Measurements from ENCODE around the gene SASH1.
A peak's percentile ranks its signal among the peaks of the same experiment; 100 is the strongest.

Gene SASH1

DNA sequence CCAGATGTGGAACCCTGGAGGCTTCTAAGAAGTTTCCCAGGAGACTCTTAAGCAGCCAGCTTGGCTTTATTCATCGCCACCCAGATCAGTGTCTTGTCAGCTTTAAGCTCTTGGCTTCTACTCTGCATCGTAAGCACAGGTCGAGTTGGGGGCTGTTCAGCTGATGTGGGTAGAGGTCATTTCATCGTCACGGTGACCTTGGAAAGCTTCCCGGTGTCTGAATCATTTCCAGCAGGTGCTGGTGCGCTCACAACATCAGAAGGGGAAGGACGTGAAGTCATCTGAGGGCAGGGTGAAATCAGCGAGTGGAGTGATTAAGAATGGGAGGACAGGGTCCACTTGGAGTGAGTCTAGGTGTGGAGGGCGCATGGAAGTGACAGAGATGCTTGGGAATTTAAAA, 112.6 kb downstream of the SASH1 start:
- no peak for DNase-seq (ENCODE audit: low spot score)
- Histone ChIP-seq H3K79me1 (ENCODE audit: low read depth, low read length) (no peaks in the 10 kb centered on the region), H3K9me3 (replicated peaks in 1 of 2; ENCODE audit: control insufficient read depth in 2 of 2, insufficient read depth in 1 of 2, low read depth in 1 of 2, low read length in 2 of 2) (no peaks in the 10 kb centered on the region), H2BK5ac (ENCODE audit: low read length) (no peak overlapping the region), H3K14ac (ENCODE audit: low read length) (no peak overlapping the region), H4K91ac (ENCODE audit: low read depth, low read length, poor library complexity) (no peak overlapping the region), H2AFZ (ENCODE audit: low read length) (no peak overlapping the region), H3K4ac (ENCODE audit: low read length) (no peak overlapping the region), H3K27ac (replicated peaks; ENCODE audit: low read length) (no peak overlapping the region), H3K4me1 (ENCODE audit: control insufficient read depth in 2 of 2, insufficient read depth in 1 of 2, low read depth in 1 of 2, low read length in 2 of 2) (peaks cover 16 to 33% of the 10 kb centered on the region in 2 donors), H3K9ac (ENCODE audit: low read depth, low read length, poor library complexity) (no peak overlapping the region), H3K4me2 (ENCODE audit: insufficient read depth, low read length, poor library complexity, severe bottlenecking) (no peak overlapping the region), H3K18ac (ENCODE audit: low read length) (peak overlapping the region; percentile 51), H4K8ac (ENCODE audit: low read depth, low read length) (no peak overlapping the region), H2BK120ac (ENCODE audit: low read depth, low read length) (no peak overlapping the region), H3K36me3 (replicated peaks in 1 of 2; ENCODE audit: control insufficient read depth in 2 of 2, insufficient read depth in 2 of 2, low read length in 2 of 2) (peaks cover 0 to 3% of the 10 kb centered on the region in 2 donors), H3K27me3 (ENCODE audit: control insufficient read depth in 3 of 3, insufficient read depth in 3 of 3, low read depth in 1 of 3, low read length in 3 of 3) (no peaks in the 10 kb centered on the region), H2BK15ac (ENCODE audit: low read length) (no peak overlapping the region), H3K23ac (ENCODE audit: low read depth, low read length, poor library complexity) (no peak overlapping the region), H3K4me3 (ENCODE audit: low read length in 2 of 2) (no peak overlapping the region), H2BK12ac (ENCODE audit: low read length) (no peak overlapping the region), H2AK5ac (ENCODE audit: low read depth, low read length) (no peak overlapping the region)
- no CpG with 5 or more reads among the region's 10 CpGs for WGBS, 2 donors (ENCODE audit: extremely low coverage in 2 of 2, insufficient read length in 2 of 2, insufficient replicate concordance in 1 of 2)

DNA sequence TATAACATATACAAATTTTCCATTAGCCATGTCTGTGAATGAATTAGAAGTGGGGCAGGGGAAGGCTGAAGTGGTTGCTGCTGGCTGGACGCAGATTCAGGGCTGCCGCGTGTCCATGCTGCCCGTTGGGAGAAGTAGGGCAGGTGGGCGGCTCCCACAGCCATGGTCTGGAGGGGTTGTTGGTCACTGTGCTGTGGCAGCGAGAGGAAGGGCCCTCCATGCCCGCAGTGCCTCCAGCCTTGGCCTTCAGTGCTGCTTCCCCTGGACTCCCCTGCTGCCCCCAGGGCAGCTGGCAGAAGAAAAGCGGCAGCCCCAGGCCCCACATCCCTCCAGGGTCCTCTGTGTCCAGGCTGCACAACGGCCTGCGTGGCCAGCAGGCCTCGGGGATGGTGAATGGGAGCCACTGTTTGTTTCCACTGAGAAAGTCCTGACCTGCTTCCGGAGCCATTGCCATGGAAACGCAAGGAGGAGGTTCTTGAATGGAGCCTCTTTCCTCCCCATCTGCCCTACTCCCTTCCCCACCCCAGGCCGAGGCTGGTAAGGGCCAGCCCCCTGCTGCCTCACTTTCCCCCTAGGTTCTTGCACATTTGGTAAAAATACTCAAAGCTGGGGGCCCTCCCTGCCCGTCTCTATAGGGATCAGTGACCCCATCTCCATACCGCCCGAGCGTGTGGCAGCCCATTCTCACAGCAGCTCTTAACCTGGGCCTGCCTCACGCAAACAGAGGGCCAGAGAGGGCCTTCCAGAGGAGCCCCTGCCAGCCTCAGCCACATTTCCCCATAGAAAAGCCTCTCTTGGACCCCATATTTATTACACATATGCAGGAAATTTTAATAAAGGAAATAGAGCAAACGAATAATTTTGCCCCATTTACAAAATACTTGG, 113.3 kb downstream of the SASH1 start:
- peak overlapping the region; percentile 79 for H3K18ac ChIP-seq (ENCODE audit: low read length)
- no peak overlapping the region for H2BK5ac ChIP-seq (ENCODE audit: low read length)
- H3K4ac ChIP-seq (ENCODE audit: low read length): no peak overlapping the region
- peaks cover 16 to 33% of the 10 kb centered on the region in 2 donors for H3K4me1 ChIP-seq (ENCODE audit: control insufficient read depth in 2 of 2, insufficient read depth in 1 of 2, low read depth in 1 of 2, low read length in 2 of 2)
- H3K27ac ChIP-seq (replicated peaks; ENCODE audit: low read length): peak overlapping the region; percentile 32
- H2BK12ac ChIP-seq (ENCODE audit: low read length): peak overlapping the region; percentile 63
- H3K4me2 ChIP-seq (ENCODE audit: insufficient read depth, low read length, poor library complexity, severe bottlenecking): no peak overlapping the region
- peak overlapping the region; percentile 53 for H2AFZ ChIP-seq (ENCODE audit: low read length)
- H2AK5ac ChIP-seq (ENCODE audit: low read depth, low read length): peak overlapping the region; percentile 92
- no peaks in the 10 kb centered on the region for H3K79me1 ChIP-seq (ENCODE audit: low read depth, low read length)
- no peak overlapping the region for H3K9ac ChIP-seq (ENCODE audit: low read depth, low read length, poor library complexity)
- peak overlapping the region; percentile 19 for H2BK120ac ChIP-seq (ENCODE audit: low read depth, low read length)
- no peak overlapping the region for H3K23ac ChIP-seq (ENCODE audit: low read depth, low read length, poor library complexity)
- H3K36me3 ChIP-seq (replicated peaks in 1 of 2; ENCODE audit: control insufficient read depth in 2 of 2, insufficient read depth in 2 of 2, low read length in 2 of 2): peaks cover 0 to 3% of the 10 kb centered on the region in 2 donors
- no peak overlapping the region for H3K4me3 ChIP-seq (ENCODE audit: low read length in 2 of 2)
- H2BK15ac ChIP-seq (ENCODE audit: low read length): no peak overlapping the region
- DNase-seq (ENCODE audit: low spot score): no peak
- H4K8ac ChIP-seq (ENCODE audit: low read depth, low read length): no peak overlapping the region
- H3K14ac ChIP-seq (ENCODE audit: low read length): no peak overlapping the region
- no CpG with 5 or more reads among the region's 20 CpGs for WGBS, 2 donors (ENCODE audit: extremely low coverage in 2 of 2, insufficient read length in 2 of 2, insufficient replicate concordance in 1 of 2)
- no peaks in the 10 kb centered on the region for H3K27me3 ChIP-seq (ENCODE audit: control insufficient read depth in 3 of 3, insufficient read depth in 3 of 3, low read depth in 1 of 3, low read length in 3 of 3)
- H3K9me3 ChIP-seq (replicated peaks in 1 of 2; ENCODE audit: control insufficient read depth in 2 of 2, insufficient read depth in 1 of 2, low read depth in 1 of 2, low read length in 2 of 2): no peaks in the 10 kb centered on the region
- H4K91ac ChIP-seq (ENCODE audit: low read depth, low read length, poor library complexity): no peak overlapping the region

- H3K9me3 ChIP-seq (replicated peaks in 1 of 2; ENCODE audit: control insufficient read depth in 2 of 2, insufficient read depth in 1 of 2, low read depth in 1 of 2, low read length in 2 of 2): no peaks in the 10 kb centered on the region
- H3K27me3 ChIP-seq (ENCODE audit: control insufficient read depth in 3 of 3, insufficient read depth in 3 of 3, low read depth in 1 of 3, low read length in 3 of 3): no peaks in the 10 kb centered on the region
- no peak overlapping the region for H3K14ac ChIP-seq (ENCODE audit: low read length)
- H2BK5ac ChIP-seq (ENCODE audit: low read length): no peak overlapping the region
- peaks cover 0 to 3% of the 10 kb centered on the region in 2 donors for H3K36me3 ChIP-seq (replicated peaks in 1 of 2; ENCODE audit: control insufficient read depth in 2 of 2, insufficient read depth in 2 of 2, low read length in 2 of 2)
- no peak overlapping the region for H4K8ac ChIP-seq (ENCODE audit: low read depth, low read length)
- H2AK5ac ChIP-seq (ENCODE audit: low read depth, low read length): no peak overlapping the region
- no peak overlapping the region for H3K4me2 ChIP-seq (ENCODE audit: insufficient read depth, low read length, poor library complexity, severe bottlenecking)
- no peak overlapping the region for H3K27ac ChIP-seq (replicated peaks; ENCODE audit: low read length)
- WGBS, 2 donors (ENCODE audit: extremely low coverage in 2 of 2, insufficient read length in 2 of 2, insufficient replicate concordance in 1 of 2): no CpG with 5 or more reads among the region's 10 CpGs
- no peak overlapping the region for H3K23ac ChIP-seq (ENCODE audit: low read depth, low read length, poor library complexity)
- no peak overlapping the region for H2BK120ac ChIP-seq (ENCODE audit: low read depth, low read length)
- H2BK15ac ChIP-seq (ENCODE audit: low read length): no peak overlapping the region
- no peaks in the 10 kb centered on the region for H3K79me1 ChIP-seq (ENCODE audit: low read depth, low read length)
- no peak for DNase-seq (ENCODE audit: low spot score)
- no peak overlapping the region for H3K18ac ChIP-seq (ENCODE audit: low read length)
- no peak overlapping the region for H4K91ac ChIP-seq (ENCODE audit: low read depth, low read length, poor library complexity)
- no peak overlapping the region for H3K9ac ChIP-seq (ENCODE audit: low read depth, low read length, poor library complexity)
- H3K4ac ChIP-seq (ENCODE audit: low read length): no peak overlapping the region
- H2BK12ac ChIP-seq (ENCODE audit: low read length): no peak overlapping the region
- H3K4me3 ChIP-seq (ENCODE audit: low read length in 2 of 2): no peak overlapping the region
- H3K4me1 ChIP-seq (ENCODE audit: control insufficient read depth in 2 of 2, insufficient read depth in 1 of 2, low read depth in 1 of 2, low read length in 2 of 2): peaks cover 16 to 35% of the 10 kb centered on the region in 2 donors
- H2AFZ ChIP-seq (ENCODE audit: low read length): no peak overlapping the region
These were observed 114.7 kb downstream of the SASH1 start for GRCh38 chr6:148457137-148457842.

- no peaks in the 10 kb centered on the region for H3K27me3 ChIP-seq (ENCODE audit: control insufficient read depth in 3 of 3, insufficient read depth in 3 of 3, low read depth in 1 of 3, low read length in 3 of 3)
- H3K18ac ChIP-seq (ENCODE audit: low read length): no peak overlapping the region
- no peak overlapping the region for H4K91ac ChIP-seq (ENCODE audit: low read depth, low read length, poor library complexity)
- H2BK15ac ChIP-seq (ENCODE audit: low read length): no peak overlapping the region
- H3K23ac ChIP-seq (ENCODE audit: low read depth, low read length, poor library complexity): no peak overlapping the region
- no peak overlapping the region for H3K4me2 ChIP-seq (ENCODE audit: insufficient read depth, low read length, poor library complexity, severe bottlenecking)
- no peak overlapping the region for H3K9ac ChIP-seq (ENCODE audit: low read depth, low read length, poor library complexity)
- WGBS, 2 donors (ENCODE audit: extremely low coverage in 2 of 2, insufficient read length in 2 of 2, insufficient replicate concordance in 1 of 2): no CpG with 5 or more reads among the region's 4 CpGs
- peaks cover 12 to 30% of the 10 kb centered on the region in 2 donors for H3K4me1 ChIP-seq (ENCODE audit: control insufficient read depth in 2 of 2, insufficient read depth in 1 of 2, low read depth in 1 of 2, low read length in 2 of 2)
- H2AFZ ChIP-seq (ENCODE audit: low read length): no peak overlapping the region
- no peak overlapping the region for H3K27ac ChIP-seq (replicated peaks; ENCODE audit: low read length)
- H3K9me3 ChIP-seq (replicated peaks in 1 of 2; ENCODE audit: control insufficient read depth in 2 of 2, insufficient read depth in 1 of 2, low read depth in 1 of 2, low read length in 2 of 2): no peaks in the 10 kb centered on the region
- no peak overlapping the region for H2BK120ac ChIP-seq (ENCODE audit: low read depth, low read length)
- H3K36me3 ChIP-seq (replicated peaks in 1 of 2; ENCODE audit: control insufficient read depth in 2 of 2, insufficient read depth in 2 of 2, low read length in 2 of 2): peaks cover 0 to 2% of the 10 kb centered on the region in 2 donors
- DNase-seq (ENCODE audit: low spot score): no peak
- H2BK5ac ChIP-seq (ENCODE audit: low read length): no peak overlapping the region
- H3K4ac ChIP-seq (ENCODE audit: low read length): no peak overlapping the region
- H2AK5ac ChIP-seq (ENCODE audit: low read depth, low read length): no peak overlapping the region
- H3K4me3 ChIP-seq (ENCODE audit: low read length in 2 of 2): no peak overlapping the region
- H3K79me1 ChIP-seq (ENCODE audit: low read depth, low read length): no peaks in the 10 kb centered on the region
- no peak overlapping the region for H2BK12ac ChIP-seq (ENCODE audit: low read length)
- no peak overlapping the region for H3K14ac ChIP-seq (ENCODE audit: low read length)
- no peak overlapping the region for H4K8ac ChIP-seq (ENCODE audit: low read depth, low read length)
These were observed 115.2 kb downstream of the SASH1 start for GRCh38 chr6:148457843-148458159.
